GM21529 (cell line): ENCODE results near the gene IQCE.
"Not testable (repeated sequence)": the region's sequence is repeated elsewhere in the genome, so short reads cannot be mapped to it uniquely, and the experiment has no call there.

Source experiments
- ATAC-seq: cut with Tn5 transposase; IDR thresholded peaks from one replicate; pipeline ENCODE4 v1.9.1; 2021; ENCODE audit not compliant: unreplicated experiment

Gene IQCE

DNA sequence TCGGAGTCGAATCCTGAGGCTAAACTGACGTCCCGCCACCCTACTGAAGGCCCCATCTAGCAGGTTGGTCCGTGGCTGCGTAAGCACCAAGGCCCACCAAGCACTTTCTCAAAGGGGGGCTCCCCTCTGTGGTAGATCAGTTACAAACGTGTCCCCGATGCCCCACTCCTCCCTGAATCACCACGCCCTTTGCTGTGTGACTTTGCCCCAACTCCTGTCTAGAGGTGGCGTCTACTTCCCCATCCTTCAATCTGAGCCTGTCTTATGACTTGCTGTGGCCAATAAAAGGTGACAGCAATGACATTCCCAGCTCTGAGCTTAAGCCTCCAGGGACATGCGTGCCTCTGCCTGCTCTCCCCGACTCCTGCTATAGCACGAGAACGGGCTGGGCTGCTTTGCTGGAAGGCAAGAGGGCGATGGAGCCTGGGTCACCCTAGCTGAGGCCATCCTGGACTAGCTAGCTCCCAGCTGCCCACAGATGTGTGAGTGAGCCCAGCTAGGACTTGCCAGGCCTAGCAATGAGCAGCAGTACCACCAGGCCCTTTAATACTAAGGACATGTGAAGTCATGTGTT, 26.5 kb upstream of the IQCE start:
- ATAC-seq = not testable (repeated sequence)

GRCh38 chr7:2532816-2533215, 26.0 kb upstream of the IQCE start:
- not testable (repeated sequence) for ATAC-seq

DNA sequence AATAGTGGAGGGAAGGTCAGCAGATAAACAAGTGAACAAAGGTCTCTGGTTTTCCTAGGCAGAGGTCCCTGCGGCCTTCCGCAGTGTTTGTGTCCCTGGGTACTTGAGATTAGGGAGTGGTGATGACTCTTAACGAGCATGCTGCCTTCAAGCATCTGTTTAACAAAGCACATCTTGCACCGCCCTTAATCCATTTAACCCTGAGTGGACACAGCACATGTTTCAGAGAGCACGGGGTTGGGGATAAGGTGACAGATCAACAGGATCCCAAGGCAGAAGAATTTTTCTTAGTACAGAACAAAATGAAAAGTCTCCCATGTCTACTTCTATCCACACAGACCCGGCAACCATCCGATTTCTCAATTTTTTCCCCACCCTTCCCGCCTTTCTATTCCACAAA, 25.2 kb upstream of the IQCE start:
- ATAC-seq = not testable (repeated sequence)

GRCh38 chr7:2534214-2534613, 24.6 kb upstream of the IQCE start:
- not testable (repeated sequence) for ATAC-seq

DNA sequence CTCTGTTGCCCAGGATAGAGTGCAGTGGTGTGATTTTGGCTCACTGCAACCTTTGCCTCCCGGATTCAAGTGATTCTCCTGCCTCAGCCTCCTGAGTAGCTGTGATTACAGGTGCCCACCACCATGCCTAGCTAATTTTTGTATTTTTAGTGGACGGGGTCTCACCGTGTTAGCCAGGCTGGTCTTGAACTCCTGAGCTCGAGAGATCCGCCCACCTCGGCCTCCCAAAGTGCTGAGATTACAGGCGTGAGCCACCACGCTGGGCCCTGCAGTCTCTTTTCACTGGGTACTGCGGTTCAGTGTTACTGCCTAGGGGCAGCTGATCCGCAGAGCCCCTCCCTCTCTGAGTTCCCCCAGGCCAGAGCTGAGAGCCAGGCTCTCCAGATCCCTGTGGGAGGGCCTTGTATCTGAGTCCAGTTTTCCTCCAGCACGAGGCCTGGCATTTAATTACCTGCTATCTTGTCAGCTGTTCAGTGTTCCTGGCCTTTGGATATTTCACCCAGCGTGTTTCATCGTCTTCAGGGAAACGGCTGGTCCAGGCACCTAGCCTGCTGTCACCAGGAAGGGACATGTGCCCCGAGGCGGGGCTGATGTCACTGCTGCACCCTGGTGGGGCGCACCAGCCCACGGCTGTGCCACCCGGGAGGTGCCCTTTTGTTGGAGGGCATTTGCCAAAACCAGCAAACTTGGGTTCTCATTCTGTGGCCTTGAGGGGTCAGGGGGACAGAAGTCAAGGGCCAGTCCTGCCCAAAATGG, 22.7 kb upstream of the IQCE start:
- ATAC-seq = not testable (repeated sequence)

- ATAC-seq = no peak
Measured at GRCh38 chr7:2537981-2538851, 20.6 kb upstream of the IQCE start.

DNA sequence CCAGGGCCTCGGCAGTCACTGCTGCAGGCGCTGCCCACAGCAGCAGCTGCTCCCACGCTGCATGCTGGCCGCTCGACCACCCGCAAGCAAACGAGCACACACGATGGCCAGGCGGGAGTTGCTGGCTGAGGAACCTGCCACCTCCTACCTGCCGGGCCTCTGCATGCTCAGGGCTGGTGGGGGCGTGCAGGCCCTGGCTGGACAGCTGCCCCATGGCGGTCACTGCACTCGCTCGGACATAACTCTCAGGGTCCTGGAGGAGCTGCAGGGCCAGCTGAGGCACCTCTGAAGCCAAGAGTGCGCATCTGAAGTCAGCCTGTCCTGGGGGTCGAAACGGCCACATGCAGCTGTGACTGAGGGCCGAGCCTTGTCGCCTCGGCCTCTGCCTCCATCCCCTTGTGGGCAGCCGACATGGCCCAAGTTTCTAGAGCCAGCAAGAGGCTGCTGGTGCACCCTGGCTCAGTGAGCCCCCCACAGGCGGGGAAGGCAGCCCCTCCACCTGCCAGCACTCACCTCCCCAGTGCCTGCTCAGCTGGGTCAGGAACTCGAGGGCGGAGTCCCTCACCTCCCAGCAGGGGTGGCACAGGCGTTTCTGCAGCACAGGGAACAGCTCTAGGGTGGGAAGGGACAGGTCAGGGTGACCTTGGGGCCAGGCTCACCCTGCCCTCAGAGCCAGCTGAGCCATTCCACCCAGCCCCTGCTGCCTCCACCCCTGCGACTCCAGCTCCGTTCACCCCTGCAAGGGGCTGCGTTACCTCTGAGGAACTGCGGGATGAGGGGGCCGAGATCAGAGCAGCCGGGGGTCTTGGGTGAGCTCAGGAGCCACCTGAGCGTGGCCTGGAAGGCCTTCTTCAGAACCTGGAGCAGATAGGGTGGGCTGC, 19.5 kb upstream of the IQCE start:
- ATAC-seq = no peak

- no peak for ATAC-seq
Measured at GRCh38 chr7:2540133-2540532, 18.6 kb upstream of the IQCE start.

GRCh38 chr7:2540641-2541051, 18.1 kb upstream of the IQCE start:
- no peak for ATAC-seq

DNA sequence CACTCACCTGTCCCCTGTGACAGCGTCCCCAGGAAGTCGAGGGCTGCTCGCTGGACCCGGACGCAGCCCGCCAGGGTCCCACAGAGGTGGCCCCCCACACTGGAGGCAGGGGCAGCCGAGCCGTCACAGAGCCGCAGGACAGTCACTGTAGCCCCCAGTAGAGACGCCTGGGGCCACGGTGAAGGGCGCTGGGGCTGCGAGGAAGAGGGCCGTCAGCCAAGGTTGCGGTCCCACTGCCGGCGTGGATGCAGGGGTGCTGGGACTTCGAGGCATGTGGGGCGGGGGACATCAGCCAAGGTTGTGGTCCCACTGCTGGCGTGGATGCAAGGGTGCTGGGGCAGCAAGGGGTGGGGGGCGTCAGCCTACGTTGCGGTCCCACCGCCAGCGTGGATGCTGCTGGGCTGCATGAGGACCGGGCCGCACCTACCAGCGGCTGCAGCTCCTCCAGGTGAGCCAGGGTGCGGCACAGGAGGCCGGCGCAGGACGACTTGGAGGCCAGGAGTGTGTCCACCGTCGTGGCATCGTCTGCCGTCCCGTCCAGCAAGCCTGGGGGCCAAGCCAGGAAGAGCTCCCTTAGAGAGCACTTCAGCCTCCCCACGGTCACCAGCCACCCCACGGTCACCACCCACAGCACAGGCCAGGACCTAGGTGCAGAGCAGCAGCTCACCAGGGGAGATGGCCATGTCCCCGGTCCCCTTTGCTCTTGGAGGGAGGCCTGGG, 17.3 kb upstream of the IQCE start:
- ATAC-seq = no peak

DNA sequence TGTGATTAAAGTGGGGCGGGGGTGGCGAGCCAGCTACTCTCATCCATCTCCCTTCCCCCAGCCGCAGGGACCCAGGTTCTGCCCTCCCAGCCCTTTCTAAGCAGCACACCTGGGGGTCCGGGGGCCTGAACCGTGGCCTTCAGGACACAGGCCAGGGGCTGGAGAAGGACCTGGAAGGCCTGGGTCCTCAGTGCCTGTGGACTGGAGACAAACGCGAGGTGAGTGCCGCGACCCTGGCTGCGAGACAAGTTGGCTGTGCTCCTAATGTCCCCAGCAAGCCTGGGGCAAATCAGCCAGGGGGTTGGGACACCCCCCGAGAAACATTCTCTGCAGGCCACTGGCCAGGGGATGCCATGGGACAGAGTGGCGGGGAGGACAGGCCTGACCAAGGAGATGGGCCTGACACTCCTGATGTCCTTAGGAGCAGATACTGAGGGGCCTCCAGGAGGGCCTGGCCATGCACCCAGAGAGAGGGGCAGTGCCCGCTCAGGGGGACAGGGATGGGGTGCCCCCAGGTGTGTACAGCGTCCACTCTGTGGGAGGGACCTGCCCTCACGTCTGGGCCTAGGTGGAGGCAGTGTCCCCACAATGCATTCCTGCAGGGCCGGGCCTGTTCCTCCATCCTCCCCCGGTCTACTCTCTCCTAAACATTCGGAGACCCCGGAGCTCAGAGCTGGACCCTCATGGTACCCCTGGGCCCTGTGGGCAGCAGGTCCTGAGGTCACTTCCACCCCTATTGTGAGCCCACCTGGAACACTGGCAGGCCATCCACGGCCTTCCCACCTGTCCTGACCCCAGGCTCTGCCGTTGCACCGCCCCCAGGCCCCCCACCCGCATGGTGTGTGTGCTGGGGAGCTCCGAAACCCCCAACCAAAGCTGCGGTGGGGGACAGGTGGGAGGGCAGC, 16.5 kb upstream of the IQCE start:
- ATAC-seq = no peak

- no peak for ATAC-seq
Measured at GRCh38 chr7:2542916-2543871, 15.6 kb upstream of the IQCE start.

DNA sequence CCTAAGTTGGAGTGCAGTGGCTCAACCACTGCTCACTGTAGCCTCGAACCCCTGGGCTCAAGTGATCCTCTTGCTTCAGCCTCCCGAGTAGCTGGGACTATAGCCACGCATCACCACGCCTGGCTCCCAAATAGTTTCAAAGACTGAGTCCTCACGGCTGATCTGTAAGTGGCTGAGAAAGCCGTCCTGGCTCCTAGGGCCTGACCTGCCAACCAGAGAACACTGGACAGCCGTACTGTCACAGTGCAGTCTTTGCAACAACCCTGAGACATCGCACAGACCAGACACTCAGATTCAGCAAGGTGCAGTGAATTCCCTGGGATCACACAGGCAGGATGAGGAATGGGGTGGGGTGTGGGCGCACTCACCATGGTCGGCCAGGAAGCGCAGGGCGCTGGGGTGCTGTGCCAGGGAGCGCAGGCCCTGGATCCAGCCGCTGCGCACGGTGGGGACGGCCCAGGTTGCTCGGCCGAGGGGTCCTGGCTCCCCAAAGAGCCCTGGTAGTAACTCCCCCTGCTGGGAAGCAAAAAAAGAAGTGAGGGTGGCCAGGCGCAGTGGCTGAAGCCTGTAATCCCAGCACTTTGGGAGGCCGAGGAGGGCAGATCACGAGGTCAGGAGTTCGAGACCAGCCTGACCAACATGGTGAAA, 14.1 kb upstream of the IQCE start:
- ATAC-seq = no peak

GRCh38 chr7:2545746-2546425, 12.9 kb upstream of the IQCE start:
- no peak for ATAC-seq

- no peak for ATAC-seq
Measured at GRCh38 chr7:2546776-2547586, 11.8 kb upstream of the IQCE start.

DNA sequence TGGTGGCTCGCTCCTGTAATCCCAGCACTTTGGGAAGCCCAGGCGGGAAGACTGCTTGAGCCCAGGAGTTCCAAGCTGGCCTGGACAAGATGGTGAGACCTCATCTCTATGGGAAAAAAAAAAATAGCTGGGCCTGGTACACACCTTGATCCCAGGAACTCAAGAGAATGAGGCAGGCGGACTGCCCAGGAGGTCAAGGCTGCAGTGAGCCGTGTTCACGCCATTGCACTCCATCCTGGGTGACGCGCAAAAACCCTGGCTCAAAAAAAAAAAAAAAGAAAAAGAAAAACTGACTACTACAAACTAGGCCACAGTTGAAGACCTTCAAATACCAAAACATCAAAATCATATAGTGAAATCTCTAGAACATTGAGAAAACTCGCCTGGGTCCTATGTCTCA, 7.4 kb upstream of the IQCE start:
- no peak for ATAC-seq
